Hematopoietic multipotent progenitor cell treated with erythropoietin and hydrocortisone succinate and interleukin-3 and kit ligand, for 8 days (in vitro differentiated cells): Measurements from ENCODE around the gene HIPK1.

Source experiments
- DNase-seq: peaks from one replicate; pipeline ENCODE4 v3.0.0-alpha.2; 2015

Gene HIPK1

DNA sequence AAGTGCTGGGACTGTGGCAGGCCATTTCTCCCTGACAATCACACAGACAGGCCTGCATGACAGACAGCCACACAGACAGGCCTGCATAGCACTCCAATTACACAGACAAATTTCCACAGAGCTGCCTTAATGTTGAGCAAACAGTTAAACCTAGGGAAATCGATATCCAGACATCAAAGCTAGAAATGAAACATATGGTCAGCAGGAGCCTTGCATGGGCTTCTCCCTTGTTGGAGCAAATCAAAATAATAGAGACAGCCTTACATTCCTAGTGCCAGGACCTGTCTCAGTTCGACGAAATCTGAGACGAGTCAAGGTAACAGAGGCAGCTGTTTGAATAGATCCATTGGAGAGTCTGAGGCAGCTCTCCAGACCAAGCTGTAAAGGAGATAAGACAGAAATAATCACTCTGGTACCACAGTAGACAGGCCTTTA is 92.6 kb downstream of the HIPK1 start:
- no peak for DNase-seq

DNA sequence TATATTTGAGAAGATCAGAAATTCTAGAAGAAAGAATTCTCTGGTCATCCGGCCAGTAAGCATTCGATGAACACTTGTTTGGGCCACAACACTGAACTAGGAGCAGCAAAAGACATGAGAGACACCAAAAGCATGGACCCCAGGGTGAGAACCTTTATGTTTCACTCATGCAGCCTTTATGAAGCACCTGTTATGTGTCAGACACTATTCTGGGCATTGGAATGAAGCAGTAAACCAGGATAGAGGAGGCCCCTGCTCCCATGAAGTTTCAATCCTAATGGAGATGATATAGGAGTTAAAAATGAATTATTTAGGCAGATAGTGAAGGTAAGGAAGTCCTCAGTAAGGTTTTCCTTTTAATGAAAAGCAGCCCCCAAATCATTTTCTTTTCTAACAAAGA is 93.8 kb downstream of the HIPK1 start:
- no peak for DNase-seq

DNA sequence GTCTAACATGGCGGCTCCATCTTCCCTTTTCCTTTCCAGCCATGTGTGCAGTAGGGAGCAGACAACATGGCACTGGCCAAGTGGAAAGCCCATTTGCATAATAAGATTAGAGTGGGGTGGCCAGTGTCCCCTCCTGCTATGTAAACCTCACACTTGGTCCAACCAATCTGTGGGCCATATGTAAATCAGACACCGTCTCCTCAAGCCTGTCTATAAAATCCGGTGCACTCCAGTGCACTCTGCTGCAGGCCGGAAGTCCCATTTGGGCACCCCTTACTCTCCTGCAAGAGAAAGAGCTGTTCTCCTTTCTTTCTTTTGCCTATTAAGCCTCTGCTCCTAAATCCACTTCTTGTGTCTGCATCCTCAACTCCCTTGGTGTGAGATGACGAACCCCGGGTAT is 94.3 kb downstream of the HIPK1 start:
- no peak for DNase-seq

DNA sequence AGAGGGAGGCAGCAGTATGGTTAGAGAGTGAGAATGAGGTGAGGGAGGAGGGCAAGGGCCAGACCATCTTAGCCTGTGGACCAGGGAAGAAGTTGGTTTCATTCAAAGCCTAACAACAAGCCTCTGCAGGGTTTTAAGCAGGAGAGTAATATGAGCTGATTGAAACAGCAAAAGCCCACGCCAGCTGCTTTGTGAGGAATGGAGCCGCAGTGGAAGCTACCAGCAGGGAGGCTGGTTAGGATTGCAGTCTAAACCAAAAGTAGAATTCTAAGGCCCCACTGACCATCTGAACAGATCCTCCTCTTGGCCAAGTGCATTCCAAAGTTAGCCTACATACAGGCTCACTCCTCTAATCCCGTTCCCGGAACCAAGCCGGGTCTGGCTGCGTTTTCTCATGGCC is 94.9 kb downstream of the HIPK1 start:
- DNase-seq, result no peak

DNA sequence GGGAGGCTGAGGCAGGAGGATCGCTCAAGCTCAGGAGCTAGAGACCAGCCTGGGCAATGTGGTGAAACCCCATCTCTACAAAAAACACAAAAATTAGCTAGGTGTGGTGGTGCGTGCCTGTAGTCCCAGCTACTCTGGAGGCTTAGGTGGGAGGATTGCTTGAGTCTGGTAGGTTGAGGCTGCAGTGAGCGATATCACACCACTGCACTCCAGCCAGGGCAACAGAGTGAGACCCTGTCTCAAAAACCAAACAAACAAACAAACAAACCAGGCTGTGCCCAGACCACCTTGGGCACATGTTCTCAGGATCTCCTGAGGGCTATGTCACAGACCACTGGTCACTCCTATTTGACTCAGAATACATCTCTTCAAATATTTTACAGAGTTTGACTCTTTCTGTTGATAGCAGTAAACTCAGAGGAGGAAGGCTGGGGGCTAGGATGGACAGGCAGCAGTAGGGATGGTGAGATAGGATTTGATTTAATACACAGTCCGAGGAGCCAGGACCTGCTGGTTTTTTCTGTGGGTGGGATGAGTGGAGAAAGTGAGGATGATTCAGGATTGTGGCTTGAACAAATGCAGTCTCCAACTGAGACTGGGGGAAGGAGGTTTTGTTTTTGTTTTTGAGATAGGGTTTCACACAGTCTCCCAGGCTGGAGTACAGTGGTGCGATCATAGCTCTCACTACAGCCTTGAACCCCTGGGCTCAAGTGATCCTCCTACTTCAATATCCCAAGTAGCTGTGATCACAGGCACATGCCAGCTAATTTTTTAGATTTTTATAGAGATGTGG is 96.7 kb downstream of the HIPK1 start:
- no peak for DNase-seq

DNA sequence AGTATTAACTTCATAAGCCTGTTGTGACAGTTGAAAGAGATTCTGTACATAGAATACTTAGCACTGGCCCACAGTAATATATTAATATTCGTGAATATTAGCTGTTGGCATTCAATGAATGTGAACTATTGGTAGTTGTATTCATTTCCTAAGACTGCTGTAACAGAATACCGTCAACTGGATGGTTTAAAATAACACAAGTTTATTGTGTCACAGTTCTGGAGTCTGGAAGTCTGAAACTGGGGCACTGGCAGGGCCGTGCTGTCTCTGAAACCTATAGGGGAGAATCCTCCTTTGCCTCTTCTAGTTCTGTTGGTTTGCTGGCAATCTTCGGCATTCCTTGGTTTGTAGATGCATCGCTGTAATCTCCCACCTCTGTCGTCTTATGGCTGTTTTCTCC is 97.7 kb downstream of the HIPK1 start:
- DNase-seq, result no peak
